Neural cell (in vitro differentiated cells): Measurements from ENCODE around the gene NFIA. TPM values are rescaled to one million over a fixed set of nuclear protein-coding genes. Genes with fewer than 3 reads are reported as not detected.

Experiments
- H2AFZ ChIP-seq: fragments of 200-600, 300-800 bp; sonication (generic), shearing (Covaris generic); 2 replicates; pipeline ENCODE4 v1.6.0; 2014; ENCODE audit warnings: low read depth, mild to moderate bottlenecking, antibody characterized with exemption, low read length, moderate library complexity
- H3F3A ChIP-seq: fragments of 200-600 bp; shearing (Covaris generic); 2 replicates; pipeline ENCODE4 v1.6.1; 2016; ENCODE audit warnings: mild to moderate bottlenecking, moderate library complexity, mixed read lengths, antibody characterized with exemption, low read length; ENCODE audit not compliant: insufficient read depth, poor library complexity, severe bottlenecking
- H3K27ac ChIP-seq: fragments of 200-600, 300-800 bp; sonication (generic), shearing (Covaris generic); 2 replicates; pipeline ENCODE4 v1.5.1; 2014; ENCODE audit warnings: mild to moderate bottlenecking, low read length, moderate library complexity
- H3K27me3 ChIP-seq: fragments of 300-800, 200-600 bp; sonication (generic), shearing (Covaris generic); 2 replicates; pipeline ENCODE4 v1.6.0; 2014; ENCODE audit warnings: mild to moderate bottlenecking, low read depth, low read length, moderate library complexity; ENCODE audit not compliant: insufficient read depth
- H3K36me3 ChIP-seq: fragments of 300-800, 200-600 bp; sonication (generic), shearing (Covaris generic); 2 replicates; pipeline ENCODE4 v1.5.1; 2014; ENCODE audit warnings: mild to moderate bottlenecking, antibody characterized with exemption, low read length, moderate library complexity; ENCODE audit not compliant: insufficient read depth
- H3K4me2 ChIP-seq: fragments of 300-800, 200-600 bp; sonication (generic), shearing (Covaris generic); 2 replicates; pipeline ENCODE4 v1.6.0; 2014; ENCODE audit warnings: mild to moderate bottlenecking, low read length
- H3K4me3 ChIP-seq: fragments of 300-800, 200-600 bp; sonication (generic), shearing (Covaris generic); 2 replicates; pipeline ENCODE4 v1.5.1; 2014; ENCODE audit warnings: mild to moderate bottlenecking, low read length, moderate library complexity
- H3K79me2 ChIP-seq: fragments of 200-600 bp; shearing (Covaris generic); replicated peaks from 2 replicates; pipeline ENCODE4 v1.6.0; 2014; ENCODE audit warnings: mild to moderate bottlenecking, low read length, moderate library complexity; ENCODE audit not compliant: insufficient read depth
- H3K9ac ChIP-seq: fragments of 300-800, 200-600 bp; sonication (generic), shearing (Covaris generic); 2 replicates; pipeline ENCODE4 v1.6.1; 2016; ENCODE audit warnings: mild to moderate bottlenecking, low read length, mixed read lengths
- H3K9me2 ChIP-seq: fragments of 200-600 bp; shearing (Covaris generic); 2 replicates; pipeline ENCODE4 v1.6.1; 2016; ENCODE audit warnings: mild to moderate bottlenecking, low read length, mixed read lengths; ENCODE audit not compliant: insufficient read depth
- H3K9me3 ChIP-seq: fragments of 200-600, 300-800 bp; sonication (generic), shearing (Covaris generic); 2 replicates; pipeline ENCODE4 v1.6.1; 2016; ENCODE audit warnings: mild to moderate bottlenecking, mixed run types, low read length, moderate library complexity, mixed read lengths
- H4K20me1 ChIP-seq: fragments of 200-600 bp; shearing (Covaris generic); 2 replicates; pipeline ENCODE4 v1.6.1; 2016; ENCODE audit warnings: mild to moderate bottlenecking, mixed run types; ENCODE audit not compliant: insufficient read depth
- CTCF ChIP-seq: fragments of 450-650 bp; IDR thresholded peaks from 2 replicates; pipeline ENCODE4 v1.5.1; 2014; ENCODE audit warnings: antibody characterized with exemption, mild to moderate bottlenecking, moderate library complexity; ENCODE audit not compliant: poor library complexity, severe bottlenecking
- EP300 ChIP-seq: fragments of 450-650 bp; conservative IDR thresholded peaks from 2 replicates; pipeline ENCODE4 v1.6.1; 2014; ENCODE audit warnings: antibody characterized with exemption, mild to moderate bottlenecking, moderate library complexity; ENCODE audit not compliant: poor library complexity, severe bottlenecking
- EZH2 ChIP-seq: fragments of 200-600, 300-800 bp; shearing (Covaris generic), sonication (generic); IDR thresholded peaks from 2 replicates; pipeline ENCODE4 v1.6.1; 2014; ENCODE audit warnings: antibody characterized with exemption, low read length, borderline replicate concordance, mild to moderate bottlenecking; ENCODE audit not compliant: insufficient read depth, poor library complexity, severe bottlenecking
- MXI1 ChIP-seq: fragments of 450-650 bp; conservative IDR thresholded peaks from 2 replicates; pipeline ENCODE4 v1.6.1; 2014; ENCODE audit warnings: antibody characterized with exemption, mild to moderate bottlenecking; ENCODE audit not compliant: poor library complexity, severe bottlenecking
- POLR2AphosphoS5 ChIP-seq: IDR thresholded peaks from 2 replicates; pipeline ENCODE4 v1.6.1; 2012
- RAD21 ChIP-seq: fragments of 450-650 bp; conservative IDR thresholded peaks from 2 replicates; pipeline ENCODE4 v1.6.1; 2014; ENCODE audit warnings: antibody characterized with exemption, mild to moderate bottlenecking, moderate library complexity
- SMC3 ChIP-seq: fragments of 450-650 bp; conservative IDR thresholded peaks from 2 replicates; pipeline ENCODE4 v1.6.1; 2014; ENCODE audit warnings: antibody characterized with exemption, mild to moderate bottlenecking, moderate library complexity; ENCODE audit not compliant: poor library complexity
- TAF1 ChIP-seq: IDR thresholded peaks from 2 replicates; pipeline ENCODE4 v1.6.1; 2012; ENCODE audit warnings: low read depth
- polyA plus RNA-seq: library from polyadenylated mRNA; depleted of rRNA; stranded (reverse); fragments of >200 nt; gene quantifications from 2 replicates; pipeline ENCODE4 v1.2.3, GENCODE V29; 2014
- TF ChIP-seq, protein P1 (sequence below): IDR thresholded peaks from 2 replicates; pipeline ENCODE4 v1.6.1; 2012; ENCODE audit warnings: borderline replicate concordance

The NFIA gene
- polyA plus RNA-seq, 1 donor from 2014 or later: 0.47 TPM

DNA sequence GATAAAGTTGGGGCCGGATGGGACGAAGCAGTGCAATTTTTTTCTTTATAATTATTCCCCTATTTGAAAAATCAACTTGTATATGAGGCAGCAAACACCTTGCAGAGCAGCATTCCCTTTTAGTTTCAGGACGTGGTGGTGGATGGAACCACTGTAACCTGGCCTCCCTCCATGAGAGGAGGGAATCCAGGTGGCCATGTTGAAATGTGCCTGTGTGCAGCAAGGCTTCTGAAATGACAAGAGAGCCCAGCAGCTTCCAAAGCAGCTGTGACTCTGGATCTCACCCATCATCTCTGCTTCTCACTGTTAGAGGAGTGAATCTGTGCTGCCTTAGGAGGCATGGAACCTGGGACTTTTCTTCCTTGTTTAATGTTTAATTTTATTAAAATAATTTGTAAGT lies 42.3 kb downstream of the NFIA start:
- H2AFZ ChIP-seq: no peak overlapping the region
- H3K27ac ChIP-seq: no peak overlapping the region
- no peak overlapping the region for H3K4me2 ChIP-seq
- H3F3A ChIP-seq: no peaks in the 10 kb centered on the region
- TF ChIP-seq MXI1 (no peak), EZH2 (no peak), RAD21 (no peak), SMC3 (no peak), EP300 (no peak), POLR2AphosphoS5 (no peak), TAF1 (no peak), CTCF (no peak)
- TF ChIP-seq, protein P1, sequence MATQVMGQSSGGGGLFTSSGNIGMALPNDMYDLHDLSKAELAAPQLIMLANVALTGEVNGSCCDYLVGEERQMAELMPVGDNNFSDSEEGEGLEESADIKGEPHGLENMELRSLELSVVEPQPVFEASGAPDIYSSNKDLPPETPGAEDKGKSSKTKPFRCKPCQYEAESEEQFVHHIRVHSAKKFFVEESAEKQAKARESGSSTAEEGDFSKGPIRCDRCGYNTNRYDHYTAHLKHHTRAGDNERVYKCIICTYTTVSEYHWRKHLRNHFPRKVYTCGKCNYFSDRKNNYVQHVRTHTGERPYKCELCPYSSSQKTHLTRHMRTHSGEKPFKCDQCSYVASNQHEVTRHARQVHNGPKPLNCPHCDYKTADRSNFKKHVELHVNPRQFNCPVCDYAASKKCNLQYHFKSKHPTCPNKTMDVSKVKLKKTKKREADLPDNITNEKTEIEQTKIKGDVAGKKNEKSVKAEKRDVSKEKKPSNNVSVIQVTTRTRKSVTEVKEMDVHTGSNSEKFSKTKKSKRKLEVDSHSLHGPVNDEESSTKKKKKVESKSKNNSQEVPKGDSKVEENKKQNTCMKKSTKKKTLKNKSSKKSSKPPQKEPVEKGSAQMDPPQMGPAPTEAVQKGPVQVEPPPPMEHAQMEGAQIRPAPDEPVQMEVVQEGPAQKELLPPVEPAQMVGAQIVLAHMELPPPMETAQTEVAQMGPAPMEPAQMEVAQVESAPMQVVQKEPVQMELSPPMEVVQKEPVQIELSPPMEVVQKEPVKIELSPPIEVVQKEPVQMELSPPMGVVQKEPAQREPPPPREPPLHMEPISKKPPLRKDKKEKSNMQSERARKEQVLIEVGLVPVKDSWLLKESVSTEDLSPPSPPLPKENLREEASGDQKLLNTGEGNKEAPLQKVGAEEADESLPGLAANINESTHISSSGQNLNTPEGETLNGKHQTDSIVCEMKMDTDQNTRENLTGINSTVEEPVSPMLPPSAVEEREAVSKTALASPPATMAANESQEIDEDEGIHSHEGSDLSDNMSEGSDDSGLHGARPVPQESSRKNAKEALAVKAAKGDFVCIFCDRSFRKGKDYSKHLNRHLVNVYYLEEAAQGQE: no peak
- no peaks in the 10 kb centered on the region for H3K36me3 ChIP-seq
- no peak overlapping the region for H3K9ac ChIP-seq
- no peaks in the 10 kb centered on the region for H3K9me2 ChIP-seq
- no peaks in the 10 kb centered on the region for H3K27me3 ChIP-seq
- H3K9me3 ChIP-seq: no peaks in the 10 kb centered on the region
- no peaks in the 10 kb centered on the region for H3K79me2 ChIP-seq
- H4K20me1 ChIP-seq: no peaks in the 10 kb centered on the region
- no peak overlapping the region for H3K4me3 ChIP-seq

GRCh38 chr1:61125263-61125662 lies 42.9 kb downstream of the NFIA start:
- Histone ChIP-seq H3K4me2 (no peak overlapping the region), H3K4me3 (no peak overlapping the region), H2AFZ (no peak overlapping the region), H4K20me1 (no peaks in the 10 kb centered on the region), H3K36me3 (no peaks in the 10 kb centered on the region), H3K27ac (no peak overlapping the region), H3K27me3 (no peaks in the 10 kb centered on the region), H3K9me3 (no peaks in the 10 kb centered on the region), H3F3A (no peaks in the 10 kb centered on the region), H3K9me2 (no peaks in the 10 kb centered on the region), H3K79me2 (no peaks in the 10 kb centered on the region), H3K9ac (no peak overlapping the region)
- TF ChIP-seq RAD21: no peak
- no peak for TF ChIP-seq MXI1
- no peak for TF ChIP-seq EP300
- no peak for TF ChIP-seq POLR2AphosphoS5
- TF ChIP-seq, protein P1: no peak
